GM18868 (cell line): ENCODE data around the gene DLG5.

Source experiments
- ATAC-seq: cut with Tn5 transposase; IDR thresholded peaks from one replicate; pipeline ENCODE4 v1.9.1; 2021; ENCODE audit warnings: mild to moderate bottlenecking, moderate library complexity; ENCODE audit not compliant: unreplicated experiment

Gene DLG5

GRCh38 chr10:77955136-77955535 is 28.6 kb upstream of the DLG5 start:
- no peak for ATAC-seq

GRCh38 chr10:77949167-77949566 is 22.6 kb upstream of the DLG5 start:
- ATAC-seq, result no peak

DNA sequence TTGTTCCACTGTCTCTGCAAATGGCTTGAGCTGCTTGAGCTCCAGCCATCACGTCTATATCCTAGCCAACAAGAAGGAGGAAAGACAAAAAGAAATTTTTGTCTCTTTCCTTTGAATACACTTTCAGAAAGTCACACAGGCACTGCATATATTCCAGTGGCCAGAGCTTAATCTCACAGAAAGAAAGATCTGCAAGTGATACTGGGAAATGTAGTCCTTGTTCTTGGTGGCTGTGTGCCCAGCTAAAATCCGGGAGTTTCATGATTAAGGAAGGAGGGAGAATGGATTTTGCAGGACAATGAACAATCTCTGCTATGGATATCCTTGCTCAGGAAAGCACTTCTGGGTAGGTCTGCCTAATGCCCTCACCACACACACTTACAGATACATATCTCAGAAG is 19.5 kb upstream of the DLG5 start:
- ATAC-seq, result no peak

- no peak for ATAC-seq
These were observed 18.0 kb upstream of the DLG5 start for GRCh38 chr10:77944519-77944918.

- ATAC-seq, result no peak
These were observed 16.8 kb upstream of the DLG5 start for GRCh38 chr10:77943121-77943901.

DNA sequence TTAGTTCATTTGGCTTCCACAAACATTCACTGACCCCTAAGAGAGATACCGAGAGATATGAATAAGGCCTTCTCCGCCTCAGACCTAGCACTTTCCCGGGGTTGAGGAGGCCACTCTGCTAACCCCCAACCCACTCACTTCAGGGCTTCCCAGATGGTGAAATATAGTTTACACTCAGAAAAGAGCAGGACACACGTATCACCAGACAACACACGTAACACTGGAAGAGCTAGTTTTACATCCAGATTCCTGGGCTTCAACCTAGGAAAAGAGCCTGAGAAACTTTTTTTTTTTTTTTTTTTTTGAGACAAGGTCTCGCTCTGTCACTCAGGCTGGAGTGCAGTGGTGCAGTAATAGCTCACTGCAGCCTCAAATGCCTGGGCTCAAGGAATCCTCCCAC is 15.2 kb upstream of the DLG5 start:
- no peak for ATAC-seq

GRCh38 chr10:77940627-77941026 is 14.1 kb upstream of the DLG5 start:
- ATAC-seq, result no peak

DNA sequence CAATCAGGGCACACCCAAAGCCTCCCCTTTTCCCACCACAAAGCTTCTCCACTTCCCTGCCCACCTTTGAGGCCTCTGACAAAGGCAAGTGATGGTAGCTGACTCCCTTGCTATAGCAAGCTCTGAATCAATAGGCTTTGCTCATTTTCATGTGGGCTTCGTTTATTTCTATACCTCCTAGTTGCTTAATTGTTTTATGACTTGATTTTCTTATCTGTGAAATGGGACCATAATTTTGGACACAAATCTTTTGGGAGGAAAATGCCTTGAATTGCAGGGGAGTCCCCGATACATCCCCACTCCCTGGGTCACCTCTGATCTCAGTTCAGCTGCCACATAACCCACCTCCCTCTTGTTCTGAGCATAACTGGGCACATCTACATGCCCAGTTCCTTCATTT is 13.7 kb upstream of the DLG5 start:
- ATAC-seq, result no peak

DNA sequence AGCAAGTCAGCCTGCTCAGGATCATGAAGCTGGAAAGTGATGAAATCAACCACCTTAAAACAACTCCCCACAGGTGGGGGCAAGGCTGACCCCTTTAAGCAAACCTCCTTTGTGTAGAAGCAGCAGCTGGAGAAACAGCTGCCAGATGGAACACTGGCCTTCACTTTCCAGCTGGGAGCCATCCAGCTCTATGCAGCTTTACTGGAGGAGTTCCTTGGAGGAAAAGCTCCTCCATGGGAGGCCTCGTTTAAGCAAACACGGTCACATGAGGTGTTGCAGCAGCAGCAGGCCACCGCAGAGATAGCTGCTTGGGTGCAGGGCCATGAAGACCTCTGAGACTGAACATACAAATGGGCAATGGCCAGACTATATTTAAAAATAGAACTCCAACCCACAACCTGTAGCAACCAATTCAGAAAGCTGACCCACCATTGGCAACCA is 13.0 kb upstream of the DLG5 start:
- ATAC-seq, result no peak

GRCh38 chr10:77936697-77937567 is 10.4 kb upstream of the DLG5 start:
- ATAC-seq, result no peak

- no peak for ATAC-seq
These were observed 5.6 kb upstream of the DLG5 start for GRCh38 chr10:77932016-77932715.

GRCh38 chr10:77927402-77928246 is 1.1 kb upstream of the DLG5 start:
- no peak for ATAC-seq

DNA sequence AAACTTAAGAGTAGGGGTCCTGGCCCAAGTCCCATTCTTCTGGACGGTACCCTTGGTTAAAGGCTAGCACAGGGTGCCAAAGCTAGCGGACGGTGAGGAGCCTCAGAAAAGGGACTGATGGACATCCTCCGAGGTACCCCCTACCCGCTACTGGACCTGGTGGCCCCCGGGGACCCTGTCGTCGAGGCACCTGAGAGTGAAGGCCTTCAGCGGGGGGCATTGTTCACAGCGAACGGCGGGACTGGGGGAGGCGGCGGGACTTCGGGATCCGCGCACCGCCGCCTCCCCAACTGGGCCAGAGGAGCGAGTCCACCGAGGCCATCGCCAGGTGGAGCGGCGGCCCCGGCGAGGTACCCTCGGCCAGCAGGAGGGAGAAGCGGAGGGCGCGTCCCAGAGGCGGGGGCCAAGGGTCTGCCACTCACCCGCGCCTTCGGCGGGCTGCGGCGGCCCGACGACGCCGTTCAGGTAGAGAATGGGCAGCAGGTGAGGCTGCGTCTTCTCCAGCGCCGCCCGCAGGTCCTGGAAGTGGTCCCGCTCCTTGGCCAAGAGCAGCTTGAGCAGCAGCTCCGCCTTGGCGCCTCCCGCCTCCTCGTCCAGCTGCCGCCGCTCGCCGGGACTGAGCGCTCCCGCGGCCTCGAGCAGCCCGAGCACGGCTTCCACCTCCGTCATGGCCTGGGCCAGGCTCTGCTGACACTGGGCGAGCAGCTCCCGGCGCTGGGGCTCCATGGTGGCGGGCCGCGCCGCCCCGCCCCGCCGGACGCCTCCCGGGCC is 575 bp downstream of the DLG5 start:
- peak; percentile 59 for ATAC-seq

DNA sequence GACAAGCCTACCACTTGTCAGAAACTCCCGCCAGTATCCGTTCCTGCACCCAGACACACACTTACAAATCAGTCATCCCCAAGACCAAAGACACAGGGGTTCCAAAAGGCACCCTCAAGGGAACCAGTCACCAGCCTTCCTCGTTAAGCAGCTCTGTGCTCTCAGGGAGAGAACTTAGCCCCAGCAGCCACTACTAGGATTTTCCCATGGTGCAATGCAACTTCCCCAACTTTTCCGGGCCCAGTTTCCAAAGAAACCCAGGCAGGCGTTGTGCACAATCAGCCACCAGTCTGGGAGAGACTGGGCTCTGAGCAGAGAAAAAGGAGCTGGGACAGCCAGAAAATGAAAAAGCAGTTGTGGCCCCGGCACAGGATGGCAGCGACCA is 1.2 kb downstream of the DLG5 start:
- ATAC-seq, result no peak

DNA sequence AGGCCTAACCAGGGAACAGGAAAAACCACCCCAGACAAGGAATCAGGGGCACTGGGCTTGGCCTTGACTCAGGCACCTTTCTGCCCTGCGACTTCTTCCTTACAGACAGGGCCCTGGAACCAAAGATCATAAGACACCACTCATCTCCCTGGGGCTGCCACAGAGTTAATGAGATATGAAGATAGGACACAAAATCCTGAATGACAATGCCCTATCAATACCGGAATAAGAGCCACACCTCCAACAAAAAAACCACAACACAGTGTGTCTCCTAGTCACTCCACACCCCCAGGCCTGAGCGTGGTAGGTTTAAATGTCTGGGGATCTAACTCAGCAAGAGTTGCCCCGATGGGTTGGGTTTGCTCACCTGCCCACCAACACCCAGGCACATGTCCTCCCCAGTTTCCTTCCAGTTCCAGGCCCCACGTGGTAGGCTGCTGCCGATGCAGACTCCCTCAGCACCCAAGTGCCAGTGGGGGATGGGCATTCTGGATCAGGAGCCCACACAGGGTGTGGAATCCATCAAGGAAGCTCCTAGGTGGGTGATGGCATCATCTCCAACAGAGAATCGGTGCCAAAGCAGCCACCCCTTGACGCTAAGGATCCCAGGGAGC is 3.9 kb downstream of the DLG5 start:
- ATAC-seq, result no peak

GRCh38 chr10:77922055-77922454 is 4.5 kb downstream of the DLG5 start:
- ATAC-seq, result no peak

- ATAC-seq, result no peak
These were observed 5.2 kb downstream of the DLG5 start for GRCh38 chr10:77921395-77921794.

GRCh38 chr10:77920495-77920894 is 6.1 kb downstream of the DLG5 start:
- ATAC-seq, result no peak

GRCh38 chr10:77919713-77920108 is 6.8 kb downstream of the DLG5 start:
- ATAC-seq, result no peak
